Measurements from ENCODE around the gene MEIG1.
A peak's percentile ranks its signal among the peaks of the same experiment; 100 is the strongest.
"Not testable (repeated sequence)": the region's sequence is repeated elsewhere in the genome, so short reads cannot be mapped to it uniquely, and the experiment has no call there.

Gene MEIG1

GRCh38 chr10:14954934-14955333 lies 4.3 kb upstream of the MEIG1 start:
- DNase-seq (ENCODE audit: low read depth, low spot score) = no peak

- no peak for DNase-seq (ENCODE audit: low read depth, low spot score)
Measured at GRCh38 chr10:14958872-14959220, 342 bp upstream of the MEIG1 start.

GRCh38 chr10:14967897-14968296 lies 8.7 kb downstream of the MEIG1 start:
- DNase-seq (ENCODE audit: low read depth, low spot score) = no peak

- peak; percentile 75 for DNase-seq (ENCODE audit: low read depth, low spot score)
Measured at GRCh38 chr10:14971867-14972448, 12.8 kb downstream of the MEIG1 start.

- DNase-seq (ENCODE audit: low read depth, low spot score) = not testable (repeated sequence)
Measured at GRCh38 chr10:14974153-14974998, 15.2 kb downstream of the MEIG1 start.

GRCh38 chr10:14975672-14976273 lies 16.6 kb downstream of the MEIG1 start:
- no peak for DNase-seq (ENCODE audit: low read depth, low spot score)

GRCh38 chr10:14982744-14983143 lies 23.6 kb downstream of the MEIG1 start:
- no peak for DNase-seq (ENCODE audit: low read depth, low spot score)

GRCh38 chr10:14989552-14989951 lies 30.4 kb downstream of the MEIG1 start:
- DNase-seq (ENCODE audit: low read depth, low spot score) = not testable (repeated sequence)

GRCh38 chr10:14991035-14991749 lies 32.0 kb downstream of the MEIG1 start:
- DNase-seq (ENCODE audit: low read depth, low spot score) = peak; percentile 79

GRCh38 chr10:14992336-14992735 lies 33.1 kb downstream of the MEIG1 start:
- peak; percentile 91 for DNase-seq (ENCODE audit: low read depth, low spot score)

- DNase-seq (ENCODE audit: low read depth, low spot score) = not testable (repeated sequence)
Measured at GRCh38 chr10:14993500-14994455, 34.6 kb downstream of the MEIG1 start.

GRCh38 chr10:14995964-14996565 lies 36.9 kb downstream of the MEIG1 start:
- DNase-seq (ENCODE audit: low read depth, low spot score) = no peak

GRCh38 chr10:15013530-15013929 lies 54.3 kb downstream of the MEIG1 start:
- peak; percentile 45 for DNase-seq (ENCODE audit: low read depth, low spot score)

- DNase-seq (ENCODE audit: low read depth, low spot score) = no peak
Measured at GRCh38 chr10:15015451-15015850, 56.3 kb downstream of the MEIG1 start.

GRCh38 chr10:15020966-15021365 lies 61.8 kb downstream of the MEIG1 start:
- peak; percentile 11 for DNase-seq (ENCODE audit: low read depth, low spot score)
